Prostate gland (tissue), 2 donors: ENCODE data around the gene ZBTB32. TPM values are rescaled to one million over a fixed set of nuclear protein-coding genes. Genes with fewer than 3 reads are reported as not detected.

Experiments used
- DNase-seq: peaks from one replicate; pipeline ENCODE4 v3.0.0-alpha.2; 2019; ENCODE audit warnings: low spot score
- H3K27ac ChIP-seq, 2 donors: fragments of 200-600 bp; sonication (generic); 2 replicates each; pipeline ENCODE4 v1.5.1; 2017 to 2019
- H3K27me3 ChIP-seq: fragments of 200-600 bp; sonication (generic); replicated peaks from 2 replicates; pipeline ENCODE4 v1.5.1; 2019; ENCODE audit not compliant: insufficient read depth
- H3K36me3 ChIP-seq, 2 donors: fragments of 200-600 bp; sonication (generic); 1 replicate in 1 of 2; 2 replicates in 1 of 2; pipeline versions ENCODE4 v1.5.1 to v1.8.1; 2017 to 2019
- H3K4me1 ChIP-seq: fragments of 200-600 bp; sonication (generic); replicated peaks from 2 replicates; pipeline ENCODE4 v1.5.1; 2019
- H3K4me3 ChIP-seq, 2 donors: fragments of 200-600 bp; sonication (generic); 2 replicates each; pipeline ENCODE4 v1.5.1; 2017 to 2019
- H3K9me3 ChIP-seq: fragments of 200-600 bp; sonication (generic); 2 replicates; pipeline ENCODE4 v1.5.1; 2017
- CTCF ChIP-seq, 4 experiments: fragments of 200-600 bp in 2 of 4; fragments of 450-650 bp in 2 of 4; sonication (generic) in 2 of 4; IDR thresholded peaks; 1 replicate in 3 of 4; 2 replicates in 1 of 4; pipeline ENCODE4 v1.5.1; 2016 to 2019; ENCODE audit warnings: antibody characterized with exemption in 4 of 4, mild to moderate bottlenecking in 2 of 4, moderate library complexity in 2 of 4
- POLR2A ChIP-seq: fragments of 450-650 bp; IDR thresholded peaks from one replicate; pipeline ENCODE4 v1.6.1; 2016; ENCODE audit warnings: antibody characterized with exemption, mild to moderate bottlenecking
- POLR2AphosphoS5 ChIP-seq: sonication (generic); formaldehyde crosslinking; IDR thresholded peaks from one replicate; pipeline ENCODE4 v1.6.1; 2017; ENCODE audit warnings: antibody characterized with exemption
- WGBS: methylation state at CpG from one replicate; pipeline ENCODE4 v1.1.5; 2018; 5-methylcytosine and 5-hydroxymethylcytosine counted together
- intact Hi-C: fragments of 100-400 bp; cut with DNase I; formaldehyde crosslinking; loops from one replicate; pipeline ENCODE4 v1.14.2; 2022
- total RNA-seq, 2 donors: library from RNA; depleted of rRNA; stranded (reverse); fragments of >200 nt; gene quantifications; one replicate each; pipeline ENCODE4 v1.1.0, GENCODE V29; 2016

The ZBTB32 gene
- total RNA-seq, 2 donors from 2014 or later: 3.1 TPM; not detected in 1

GRCh38 chr19:35696835-35697234 lies 7.5 kb upstream of the ZBTB32 start:
- H3K9me3 ChIP-seq: no peaks in the 10 kb centered on the region
- H3K4me3 ChIP-seq: no peak overlapping the region
- TF ChIP-seq CTCF (IDR thresholded peaks at IDR 0.05): no peak
- TF ChIP-seq POLR2AphosphoS5: no peak
- no peak for TF ChIP-seq POLR2A
- H3K4me1 ChIP-seq: no peaks in the 10 kb centered on the region
- 58% methylated on average over 4 of the region's 4 CpGs for WGBS
- no peak overlapping the region for H3K27ac ChIP-seq
- intact Hi-C loops: no loop called here
- DNase-seq: no peak
- H3K36me3 ChIP-seq: no peaks in the 10 kb centered on the region
- no peaks in the 10 kb centered on the region for H3K27me3 ChIP-seq

GRCh38 chr19:35702223-35703012 lies 1.9 kb upstream of the ZBTB32 start:
- H3K4me1 ChIP-seq: no peaks in the 10 kb centered on the region
- H3K27me3 ChIP-seq: no peaks in the 10 kb centered on the region
- no peaks in the 10 kb centered on the region for H3K9me3 ChIP-seq
- intact Hi-C loops: no loop called here
- H3K4me3 ChIP-seq: peak overlapping the region; percentile 40 to 58
- peak overlapping the region in 1 of 2 donors; percentile 42 for H3K27ac ChIP-seq
- peak; percentile 98 for DNase-seq
- TF ChIP-seq POLR2A (no peak), POLR2AphosphoS5 (peak; percentile 90)
- under 1% methylated on average over 45 of the region's 50 CpGs for WGBS
- no peaks in the 10 kb centered on the region for H3K36me3 ChIP-seq

GRCh38 chr19:35703343-35703742 lies 1.0 kb upstream of the ZBTB32 start:
- TF ChIP-seq CTCF (IDR thresholded peaks at IDR 0.05) (no peak), POLR2A (no peak), POLR2AphosphoS5 (no peak)
- H3K4me3 ChIP-seq: no peak overlapping the region
- DNase-seq: no peak
- H3K27ac ChIP-seq: no peak overlapping the region
- intact Hi-C loops: no loop called here
- H3K4me1 ChIP-seq: no peaks in the 10 kb centered on the region
- H3K27me3 ChIP-seq: no peaks in the 10 kb centered on the region
- H3K36me3 ChIP-seq: no peaks in the 10 kb centered on the region
- no peaks in the 10 kb centered on the region for H3K9me3 ChIP-seq
- 43% methylated on average over 9 of the region's 9 CpGs for WGBS

GRCh38 chr19:35708391-35708790 lies 4.0 kb downstream of the ZBTB32 start:
- 100% methylated on average over 1 of the region's 1 CpG for WGBS
- TF ChIP-seq POLR2AphosphoS5 (no peak), POLR2A (no peak), CTCF (IDR thresholded peaks at IDR 0.05) (no peak)
- Histone ChIP-seq H3K4me1 (no peaks in the 10 kb centered on the region), H3K27me3 (no peaks in the 10 kb centered on the region), H3K9me3 (no peaks in the 10 kb centered on the region), H3K4me3 (no peak overlapping the region), H3K27ac (no peak overlapping the region), H3K36me3 (no peaks in the 10 kb centered on the region)
- intact Hi-C loops: no loop called here
- DNase-seq: no peak

- WGBS: 66% methylated on average over 13 of the region's 13 CpGs
- no peak overlapping the region for H3K4me3 ChIP-seq
- no peaks in the 10 kb centered on the region for H3K36me3 ChIP-seq
- TF ChIP-seq POLR2AphosphoS5 (no peak), POLR2A (no peak), CTCF (IDR thresholded peaks at IDR 0.05) (no peak)
- H3K27me3 ChIP-seq: no peaks in the 10 kb centered on the region
- H3K27ac ChIP-seq: no peak overlapping the region
- DNase-seq: no peak
- intact Hi-C loops: loop anchor here (10.0 kb wide), 1 partner anchor 356 kb away; the partner anchor contains the start of gene FFAR3
- H3K4me1 ChIP-seq: peaks cover 5% of the 10 kb centered on the region
- no peaks in the 10 kb centered on the region for H3K9me3 ChIP-seq
Observed at GRCh38 chr19:35710784-35711723, 6.7 kb downstream of the ZBTB32 start.
